HCT116 (cell line): ENCODE measurements around the gene CCDC102B. TPM values are rescaled to one million over a fixed set of nuclear protein-coding genes. Genes with fewer than 3 reads are reported as not detected.

ENCODE experiments used
- ATAC-seq: fragments of 200-7000 bp; cut with Tn5 transposase; 2 replicates; pipeline ENCODE4 v1.9.1; 2020; ENCODE audit warnings: mild to moderate bottlenecking, moderate library complexity
- BruUV-seq: library from RNA; stranded (reverse); fragments of 400-500 nt; replicated peaks from 2 replicates; lab custom pipeline; 2021; lab: Mats Ljungman, UMichigan
- CTCF ChIA-PET: fragments of 300-600 bp; sonication (Branson Sonifier 250); formaldehyde crosslinking; loops from one replicate; lab custom pipeline; 2021; ENCODE audit warnings: antibody characterized with exemption; lab: Charles Lee
- POLR2A ChIA-PET: fragments of 300-600, 350-600 bp; sonication (Branson Sonifier 250); formaldehyde crosslinking; loops from one replicate; lab custom pipeline; 2021; ENCODE audit warnings: antibody characterized with exemption; lab: Charles Lee
- RAD21 ChIA-PET, 2 experiments: fragments of 300-600 bp; sonication (Branson Sonifier 250); formaldehyde crosslinking; loops; one replicate each; lab custom pipeline; 2023; ENCODE audit warnings: low total read pairs in 2 of 2; ENCODE audit not compliant: uncharacterized antibody in 2 of 2, unreplicated experiment in 2 of 2, low non-redundant PET in 1 of 2; lab: Charles Lee
- DNase-seq: peaks from one replicate; pipeline ENCODE4 v3.0.0-alpha.2; 2010; ENCODE audit warnings: low read depth, low spot score
- H2AFZ ChIP-seq: fragments of 200-600 bp; shearing (Covaris generic), sonication (generic); 2 replicates; pipeline ENCODE4 v1.6.1; 2017; ENCODE audit warnings: low read depth, mixed run types, mixed read lengths, antibody characterized with exemption, low read length; ENCODE audit not compliant: poor library complexity, severe bottlenecking
- H3K27ac ChIP-seq: 2 replicates; pipeline ENCODE4 v1.5.1; 2012; ENCODE audit warnings: low read depth, low read length
- H3K27me3 ChIP-seq: fragments of 200-600 bp; sonication (generic); 2 replicates; pipeline ENCODE4 v1.6.1; 2016; ENCODE audit warnings: mixed run types, low read length, mixed read lengths; ENCODE audit not compliant: insufficient read depth
- H3K36me3 ChIP-seq, 2 experiments: fragments of 200-500 bp in 1 of 2; fragments of 200-600 bp in 1 of 2; sonication (Bioruptor generic) in 1 of 2; sonication (generic) in 1 of 2; 2 replicates each; pipeline versions ENCODE4 v1.5.1 to v1.6.1; 2014 to 2016; ENCODE audit warnings: low read length in 2 of 2, inconsistent platforms in 1 of 2, mixed read lengths in 1 of 2, mixed run types in 1 of 2; ENCODE audit not compliant: insufficient read depth in 2 of 2, control insufficient read depth in 1 of 2
- H3K4me1 ChIP-seq, 2 experiments: fragments of 200-600 bp in 1 of 2; sonication (generic) in 1 of 2; 2 replicates each; pipeline versions ENCODE4 v1.5.1 to v1.6.1; 2012 to 2017; ENCODE audit warnings: low read length in 2 of 2, inconsistent platforms in 1 of 2, mild to moderate bottlenecking in 1 of 2, mixed read lengths in 1 of 2, mixed run types in 1 of 2, moderate library complexity in 1 of 2; ENCODE audit not compliant: insufficient read depth in 2 of 2, control insufficient read depth in 1 of 2
- H3K4me2 ChIP-seq: fragments of 200-600 bp; sonication (generic); 2 replicates; pipeline ENCODE4 v1.6.1; 2017; ENCODE audit warnings: mixed run types, low read length, mixed read lengths
- H3K4me3 ChIP-seq, 2 experiments: fragments of 200-600 bp in 1 of 2; sonication (generic) in 1 of 2; replicated peaks in 1 of 2; 2 replicates each; pipeline ENCODE4 v1.5.1; 2011 to 2016; ENCODE audit warnings: low read length in 2 of 2, control low read depth in 1 of 2, low read depth in 1 of 2, mild to moderate bottlenecking in 1 of 2, mixed read lengths in 1 of 2, mixed run types in 1 of 2
- H3K79me2 ChIP-seq: fragments of 200-600 bp; sonication (generic); 2 replicates; pipeline ENCODE4 v1.6.1; 2017; ENCODE audit warnings: mild to moderate bottlenecking, mixed run types, low read length, moderate library complexity, mixed read lengths; ENCODE audit not compliant: insufficient read depth
- H3K9ac ChIP-seq: fragments of 200-600 bp; sonication (generic); 2 replicates; pipeline ENCODE4 v1.6.1; 2016; ENCODE audit warnings: low read length, mixed read lengths
- H3K9me2 ChIP-seq: fragments of 200-600 bp; sonication (generic), shearing (Covaris generic); 2 replicates; pipeline ENCODE4 v1.6.1; 2017; ENCODE audit warnings: mixed run types, mild to moderate bottlenecking, moderate library complexity; ENCODE audit not compliant: insufficient read depth
- H3K9me3 ChIP-seq, 2 experiments: fragments of 200-500 bp in 1 of 2; fragments of 200-600 bp in 1 of 2; sonication (Bioruptor generic) in 1 of 2; sonication (generic) in 1 of 2; 2 replicates each; pipeline ENCODE4 v1.6.1; 2014 to 2017; ENCODE audit warnings: low read length in 2 of 2, mixed read lengths in 2 of 2, inconsistent platforms in 1 of 2, low read depth in 1 of 2, mild to moderate bottlenecking in 1 of 2, mixed run types in 1 of 2, moderate library complexity in 1 of 2; ENCODE audit not compliant: control insufficient read depth in 1 of 2, insufficient read depth in 1 of 2
- H4K20me1 ChIP-seq: fragments of 200-600 bp; sonication (generic), shearing (Covaris generic); 2 replicates; pipeline ENCODE4 v1.6.1; 2017; ENCODE audit warnings: mixed run types, mild to moderate bottlenecking, moderate library complexity; ENCODE audit not compliant: insufficient read depth
- CBX3 ChIP-seq: IDR thresholded peaks from 2 replicates; pipeline ENCODE4 v1.6.1; 2012; ENCODE audit warnings: low read depth
- CEBPB ChIP-seq: IDR thresholded peaks from 2 replicates; pipeline ENCODE4 v1.6.1; 2012; ENCODE audit warnings: low read depth
- EZH2 ChIP-seq: fragments of 200-600 bp; sonication (generic); IDR thresholded peaks from 2 replicates; pipeline ENCODE4 v1.6.1; 2017; ENCODE audit warnings: antibody characterized with exemption, mixed run types
- FOSL1 ChIP-seq: IDR thresholded peaks from 2 replicates; pipeline ENCODE4 v1.6.1; 2012; ENCODE audit warnings: low read depth
- JUND ChIP-seq: IDR thresholded peaks from 2 replicates; pipeline ENCODE4 v1.6.1; 2012
- POLR2A ChIP-seq: IDR thresholded peaks from 2 replicates; pipeline ENCODE4 v1.7.0; 2011; ENCODE audit warnings: borderline replicate concordance; ENCODE audit not compliant: insufficient read depth, insufficient read length; ENCODE audit errors: extremely low read depth
- POLR2AphosphoS5 ChIP-seq: IDR thresholded peaks from 2 replicates; pipeline ENCODE4 v1.6.1; 2011; ENCODE audit warnings: mild to moderate bottlenecking, low read depth, low read length, moderate library complexity
- RAD21 ChIP-seq: IDR thresholded peaks from 2 replicates; pipeline ENCODE4 v1.6.1; 2012; ENCODE audit warnings: low read depth, mild to moderate bottlenecking
- SIN3A ChIP-seq: IDR thresholded peaks from 2 replicates; pipeline ENCODE4 v1.6.1; 2012; ENCODE audit warnings: low read depth
- SRF ChIP-seq: IDR thresholded peaks from 2 replicates; pipeline ENCODE4 v1.6.1; 2012; ENCODE audit warnings: low read depth
- TCF7L2 ChIP-seq: IDR thresholded peaks from 2 replicates; pipeline ENCODE4 v1.7.0; 2011; ENCODE audit warnings: borderline replicate concordance, inconsistent platforms; ENCODE audit not compliant: insufficient read depth, insufficient read length; ENCODE audit errors: extremely low read depth
- YY1 ChIP-seq: IDR thresholded peaks from 2 replicates; pipeline ENCODE4 v1.6.1; 2011; ENCODE audit warnings: low read length, low read depth, moderate library complexity, mild to moderate bottlenecking; ENCODE audit not compliant: insufficient replicate concordance; ENCODE audit errors: extremely low read depth
- ZFX ChIP-seq: fragments of 450-650 bp; IDR thresholded peaks from 2 replicates; pipeline ENCODE4 v1.6.1; 2017
- ZNF274 ChIP-seq: fragments of 200-500 bp; sonication (Bioruptor generic); IDR thresholded peaks from 2 replicates; pipeline ENCODE4 v1.6.1; 2014; ENCODE audit warnings: mild to moderate bottlenecking, low read depth, low read length, inconsistent platforms
- intact Hi-C: fragments of 100-400 bp; cut with micrococcal nuclease; formaldehyde crosslinking; loops from 2 replicates; pipeline ENCODE4 v1.10.0; 2022
- total RNA-seq: library from RNA; stranded (reverse); gene quantifications from one replicate; pipeline ENCODE4 v1.2.1, GENCODE V29; 2021; ENCODE audit not compliant: unreplicated experiment
- TF ChIP-seq, protein P1 (sequence below): IDR thresholded peaks from 2 replicates; pipeline ENCODE4 v1.6.1; 2012; ENCODE audit warnings: low read depth
- TF ChIP-seq, protein P2 (sequence below): IDR thresholded peaks from 2 replicates; pipeline ENCODE4 v1.6.1; 2012

Gene CCDC102B
- total RNA-seq, 1 experiment from 2014 or later, result 1.9 TPM

DNA sequence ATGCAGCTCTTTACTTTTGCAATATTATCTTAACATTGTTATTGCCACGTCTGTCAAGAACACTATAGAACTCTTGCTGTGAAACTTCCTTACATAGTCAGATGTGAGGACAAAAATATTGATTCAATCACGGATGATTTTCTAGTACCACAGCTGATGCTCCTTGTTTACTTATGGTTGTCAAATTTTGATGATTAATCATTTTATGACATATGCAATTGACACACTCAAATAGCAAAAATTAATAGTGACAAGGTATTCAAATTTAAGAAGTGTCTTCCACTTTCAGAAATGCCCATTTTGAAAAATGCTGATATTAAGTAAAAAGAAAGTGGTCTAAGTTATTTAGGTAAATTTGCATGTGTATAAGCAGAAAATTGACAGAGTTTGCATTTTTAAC is 284.0 kb downstream of the CCDC102B start:
- no peak overlapping the region for H3K4me2 ChIP-seq
- no peaks in the 10 kb centered on the region for H4K20me1 ChIP-seq
- H3K27me3 ChIP-seq, result no peaks in the 10 kb centered on the region
- no peak overlapping the region for H3K4me3 ChIP-seq
- H3K79me2 ChIP-seq, result no peaks in the 10 kb centered on the region
- TF ChIP-seq JUND, result no peak
- TF ChIP-seq, protein P1, sequence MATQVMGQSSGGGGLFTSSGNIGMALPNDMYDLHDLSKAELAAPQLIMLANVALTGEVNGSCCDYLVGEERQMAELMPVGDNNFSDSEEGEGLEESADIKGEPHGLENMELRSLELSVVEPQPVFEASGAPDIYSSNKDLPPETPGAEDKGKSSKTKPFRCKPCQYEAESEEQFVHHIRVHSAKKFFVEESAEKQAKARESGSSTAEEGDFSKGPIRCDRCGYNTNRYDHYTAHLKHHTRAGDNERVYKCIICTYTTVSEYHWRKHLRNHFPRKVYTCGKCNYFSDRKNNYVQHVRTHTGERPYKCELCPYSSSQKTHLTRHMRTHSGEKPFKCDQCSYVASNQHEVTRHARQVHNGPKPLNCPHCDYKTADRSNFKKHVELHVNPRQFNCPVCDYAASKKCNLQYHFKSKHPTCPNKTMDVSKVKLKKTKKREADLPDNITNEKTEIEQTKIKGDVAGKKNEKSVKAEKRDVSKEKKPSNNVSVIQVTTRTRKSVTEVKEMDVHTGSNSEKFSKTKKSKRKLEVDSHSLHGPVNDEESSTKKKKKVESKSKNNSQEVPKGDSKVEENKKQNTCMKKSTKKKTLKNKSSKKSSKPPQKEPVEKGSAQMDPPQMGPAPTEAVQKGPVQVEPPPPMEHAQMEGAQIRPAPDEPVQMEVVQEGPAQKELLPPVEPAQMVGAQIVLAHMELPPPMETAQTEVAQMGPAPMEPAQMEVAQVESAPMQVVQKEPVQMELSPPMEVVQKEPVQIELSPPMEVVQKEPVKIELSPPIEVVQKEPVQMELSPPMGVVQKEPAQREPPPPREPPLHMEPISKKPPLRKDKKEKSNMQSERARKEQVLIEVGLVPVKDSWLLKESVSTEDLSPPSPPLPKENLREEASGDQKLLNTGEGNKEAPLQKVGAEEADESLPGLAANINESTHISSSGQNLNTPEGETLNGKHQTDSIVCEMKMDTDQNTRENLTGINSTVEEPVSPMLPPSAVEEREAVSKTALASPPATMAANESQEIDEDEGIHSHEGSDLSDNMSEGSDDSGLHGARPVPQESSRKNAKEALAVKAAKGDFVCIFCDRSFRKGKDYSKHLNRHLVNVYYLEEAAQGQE, result no peak
- TF ChIP-seq SRF, result no peak
- TF ChIP-seq, protein P2, sequence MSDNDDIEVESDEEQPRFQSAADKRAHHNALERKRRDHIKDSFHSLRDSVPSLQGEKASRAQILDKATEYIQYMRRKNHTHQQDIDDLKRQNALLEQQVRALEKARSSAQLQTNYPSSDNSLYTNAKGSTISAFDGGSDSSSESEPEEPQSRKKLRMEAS, result no peak
- no peak for TF ChIP-seq SIN3A
- no peak for TF ChIP-seq ZNF274
- no peak for TF ChIP-seq CBX3
- no peak for TF ChIP-seq YY1
- TF ChIP-seq EZH2, result no peak
- no peak for TF ChIP-seq ZFX
- no peak for TF ChIP-seq POLR2AphosphoS5
- TF ChIP-seq TCF7L2, result no peak
- TF ChIP-seq RAD21, result no peak
- no peak for TF ChIP-seq FOSL1
- TF ChIP-seq POLR2A, result no peak
- TF ChIP-seq CEBPB, result no peak
- intact Hi-C loops, result no loop called here
- POLR2A ChIA-PET, result no interaction called here
- no peaks in the 10 kb centered on the region for H3K4me1 ChIP-seq
- H3K9me3 ChIP-seq, result no peaks in the 10 kb centered on the region
- no TSS peak for BruUV-seq
- H3K9me2 ChIP-seq, result no peaks in the 10 kb centered on the region
- CTCF ChIA-PET, result no interaction called here
- no peak for DNase-seq
- H3K9ac ChIP-seq, result no peak overlapping the region
- no peak overlapping the region for H2AFZ ChIP-seq
- RAD21 ChIA-PET, result no interaction called here
- no peaks in the 10 kb centered on the region for H3K36me3 ChIP-seq
- no peak overlapping the region for H3K27ac ChIP-seq
- ATAC-seq, result no peak
